Skeletal muscle tissue (tissue), 4 donors: ENCODE measurements around the gene GNG13. TPM values are rescaled to one million over a fixed set of nuclear protein-coding genes. Genes with fewer than 3 reads are reported as not detected.

Source experiments
- H3K27ac ChIP-seq: one replicate; pipeline ENCODE4 v1.7.0; 2013; ENCODE audit warnings: mild to moderate bottlenecking, low read depth, low read length, inconsistent platforms
- H3K27me3 ChIP-seq, 3 donors: one replicate each; pipeline ENCODE4 v1.7.0; 2013; ENCODE audit warnings: low read length in 3 of 3; ENCODE audit not compliant: control insufficient read depth in 3 of 3, insufficient read depth in 3 of 3
- H3K36me3 ChIP-seq, 3 donors: one replicate each; pipeline ENCODE4 v1.7.0; 2013; ENCODE audit warnings: low read length in 3 of 3; ENCODE audit not compliant: control insufficient read depth in 3 of 3, insufficient read depth in 3 of 3
- H3K4me1 ChIP-seq, 3 donors: one replicate each; pipeline ENCODE4 v1.7.0; 2013; ENCODE audit warnings: low read length in 3 of 3, mild to moderate bottlenecking in 3 of 3; ENCODE audit not compliant: control insufficient read depth in 3 of 3, insufficient read depth in 3 of 3
- H3K4me3 ChIP-seq, 3 donors: one replicate each; pipeline ENCODE4 v1.7.0; 2013; ENCODE audit warnings: low read length in 3 of 3
- H3K9ac ChIP-seq, 3 donors: one replicate each; pipeline ENCODE4 v1.7.0; 2013; ENCODE audit warnings: low read length in 3 of 3, mild to moderate bottlenecking in 3 of 3, moderate library complexity in 2 of 3, low read depth in 1 of 3
- H3K9me3 ChIP-seq, 3 donors: one replicate each; pipeline ENCODE4 v1.7.0; 2013; ENCODE audit warnings: low read length in 3 of 3; ENCODE audit not compliant: control insufficient read depth in 3 of 3
- total RNA-seq: library from RNA; depleted of rRNA; stranded (reverse); fragments of >200 nt; gene quantifications from one replicate; pipeline ENCODE4 v1.2.3, GENCODE V29; 2014
- donor health status: Osteomylitis.

Gene GNG13
- total RNA-seq, 1 donor from 2014 or later: not detected

DNA sequence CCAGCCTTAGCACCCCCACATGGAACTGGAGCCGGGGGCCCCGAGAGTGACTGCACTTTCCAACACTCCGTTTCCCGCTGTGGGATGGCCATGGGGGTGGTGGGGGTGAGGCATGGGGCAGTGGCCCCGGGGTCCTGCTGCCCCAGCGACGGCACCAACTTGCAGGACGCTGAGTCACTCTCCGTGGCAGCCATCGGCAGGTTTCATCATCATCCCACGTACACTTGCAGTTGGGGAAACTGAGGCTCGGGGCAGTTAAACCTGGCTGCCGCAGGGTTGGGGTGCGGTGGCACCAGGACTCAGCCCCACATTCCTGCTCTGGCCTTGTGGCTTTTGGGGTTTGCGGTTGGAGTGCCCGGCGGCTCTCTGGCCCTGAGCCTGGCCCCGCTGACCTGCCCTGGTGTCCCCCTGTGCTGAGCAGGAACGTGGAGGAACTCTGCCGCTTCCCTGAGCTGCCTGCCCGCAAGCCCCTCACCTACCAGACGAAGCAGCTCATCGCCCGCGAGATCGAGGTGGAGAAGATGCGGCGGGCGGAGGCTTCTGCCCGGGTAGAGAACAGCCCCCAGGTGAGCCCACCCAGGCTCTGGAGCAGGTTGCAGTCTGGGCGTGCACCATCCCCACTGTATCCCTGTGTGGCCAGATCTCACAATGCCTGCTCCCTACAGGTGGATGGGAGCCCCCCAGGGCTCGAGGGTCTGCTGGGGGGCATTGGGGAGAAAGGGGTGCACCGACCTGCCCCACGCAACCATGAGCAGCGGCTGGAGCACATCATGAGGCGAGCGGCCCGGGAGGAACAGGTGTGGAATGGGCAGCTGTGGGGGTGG lies 4.0 kb downstream of the GNG13 start:
- Histone ChIP-seq H3K27me3 (peaks cover 12 to 38% (median 23%) of the 10 kb centered on the region in 3 donors), H3K27ac (no peak overlapping the region), H3K4me1 (no peaks in the 10 kb centered on the region), H3K36me3 (peaks cover 0 to 8% (median 0%) of the 10 kb centered on the region in 3 donors), H3K4me3 (no peak overlapping the region), H3K9ac (no peak overlapping the region), H3K9me3 (no peaks in the 10 kb centered on the region)

DNA sequence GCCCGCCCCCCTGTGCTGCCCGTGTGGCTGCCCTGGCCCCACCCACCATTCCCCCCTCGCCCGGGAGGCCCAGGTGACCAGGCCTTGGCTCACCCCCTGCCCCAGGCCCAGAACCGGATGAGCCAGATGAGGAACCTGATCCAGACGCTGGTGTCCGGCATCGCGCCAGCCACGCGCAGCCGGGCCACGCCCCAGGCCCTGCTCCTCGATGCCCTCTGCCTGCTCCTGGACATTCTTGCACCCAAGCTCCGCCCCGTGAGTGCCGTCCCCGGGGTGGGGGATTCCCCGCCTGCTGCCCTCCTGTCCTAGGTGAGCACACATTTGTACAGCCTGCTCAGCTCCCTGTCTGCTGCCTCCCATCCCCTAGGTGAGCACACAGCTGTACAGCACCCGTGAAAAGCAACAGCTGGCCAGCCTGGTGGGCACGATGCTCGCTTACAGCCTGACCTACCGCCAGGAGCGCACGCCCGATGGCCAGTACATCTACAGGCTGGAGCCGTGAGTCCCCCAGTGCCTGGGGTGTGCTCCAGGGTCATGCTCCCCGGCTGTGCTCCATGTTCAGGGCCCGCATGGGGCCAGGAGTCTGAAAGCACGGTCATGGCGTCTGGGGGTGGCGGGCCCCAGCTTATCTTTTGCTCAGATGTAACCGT lies 4.8 kb downstream of the GNG13 start:
- peaks cover 4 to 30% (median 15%) of the 10 kb centered on the region in 3 donors for H3K27me3 ChIP-seq
- no peak overlapping the region for H3K9ac ChIP-seq
- no peaks in the 10 kb centered on the region for H3K9me3 ChIP-seq
- peaks cover 0 to 8% (median 0%) of the 10 kb centered on the region in 3 donors for H3K36me3 ChIP-seq
- H3K4me3 ChIP-seq: no peak overlapping the region
- no peaks in the 10 kb centered on the region for H3K4me1 ChIP-seq
- no peak overlapping the region for H3K27ac ChIP-seq

DNA sequence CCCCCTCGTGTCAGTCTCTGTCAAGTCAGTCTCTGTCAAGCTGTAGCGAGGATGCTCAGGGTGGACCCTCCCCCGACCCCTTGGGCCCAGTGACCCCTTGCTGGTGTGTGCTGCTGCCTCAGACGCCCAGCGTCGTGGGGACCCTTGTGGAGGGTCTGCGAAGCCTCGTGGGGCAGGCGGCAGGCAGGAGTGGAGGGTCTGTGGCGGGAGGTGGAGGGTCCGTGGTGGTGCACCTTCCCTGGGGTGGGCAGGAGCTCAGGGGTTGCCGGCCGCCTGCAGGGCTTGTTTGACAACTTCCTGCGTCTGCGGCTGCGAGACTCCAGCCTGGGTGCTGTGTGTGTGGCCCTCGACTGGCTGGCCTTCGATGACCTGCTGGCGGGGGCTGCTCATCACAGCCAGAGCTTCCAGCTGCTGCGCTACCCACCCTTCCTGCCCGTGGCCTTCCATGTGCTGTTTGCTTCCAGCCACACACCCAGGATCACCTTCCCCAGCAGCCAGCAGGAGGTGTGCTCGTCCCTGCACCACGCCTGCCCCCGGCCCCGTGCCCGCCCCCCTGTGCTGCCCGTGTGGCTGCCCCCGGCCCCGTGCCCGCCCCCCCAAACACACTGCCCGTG lies 5.6 kb downstream of the GNG13 start:
- Histone ChIP-seq H3K4me1 (no peaks in the 10 kb centered on the region), H3K9ac (no peak overlapping the region), H3K36me3 (peaks cover 0 to 8% (median 0%) of the 10 kb centered on the region in 3 donors), H3K4me3 (no peak overlapping the region), H3K9me3 (no peaks in the 10 kb centered on the region), H3K27me3 (peaks cover 4 to 23% (median 15%) of the 10 kb centered on the region in 3 donors), H3K27ac (no peak overlapping the region)

DNA sequence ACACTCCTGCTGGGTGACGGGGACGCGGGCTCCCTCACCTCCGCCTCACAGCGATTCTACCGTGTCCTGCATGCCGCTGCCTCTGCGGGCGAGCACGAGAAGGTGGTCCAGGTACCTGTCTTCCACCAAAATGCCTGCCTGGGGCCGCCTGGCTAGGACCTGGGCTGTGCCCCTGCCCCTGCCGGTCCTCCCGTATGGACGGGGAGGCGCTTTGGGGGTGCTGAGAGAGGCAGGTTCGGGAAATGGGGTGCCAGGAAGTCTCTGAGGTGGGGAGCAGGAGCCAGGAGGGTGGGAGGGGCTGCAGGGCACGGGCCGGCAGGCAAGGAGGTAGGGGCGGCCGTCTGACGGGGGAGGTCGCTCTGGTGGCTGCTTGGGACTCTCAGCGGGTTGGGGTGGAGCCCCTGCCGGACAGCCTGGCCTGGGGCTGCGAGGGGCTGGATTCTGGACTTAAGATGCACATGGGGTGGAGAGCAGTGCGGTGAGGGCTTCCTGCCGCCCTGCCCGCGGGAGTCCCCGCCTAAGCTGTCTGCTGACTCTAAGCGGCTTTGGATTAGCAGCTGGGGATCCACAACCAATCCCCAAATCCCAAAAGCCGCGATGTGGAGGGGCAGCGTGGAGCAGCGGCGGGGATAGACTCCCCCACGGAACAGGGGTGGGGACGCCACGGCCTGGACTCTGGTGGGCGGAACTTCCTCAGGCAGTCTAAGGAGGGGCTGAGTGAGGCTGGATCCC lies 6.3 kb downstream of the GNG13 start:
- Histone ChIP-seq H3K27ac (no peak overlapping the region), H3K36me3 (peaks cover 0 to 8% (median 0%) of the 10 kb centered on the region in 3 donors)

DNA sequence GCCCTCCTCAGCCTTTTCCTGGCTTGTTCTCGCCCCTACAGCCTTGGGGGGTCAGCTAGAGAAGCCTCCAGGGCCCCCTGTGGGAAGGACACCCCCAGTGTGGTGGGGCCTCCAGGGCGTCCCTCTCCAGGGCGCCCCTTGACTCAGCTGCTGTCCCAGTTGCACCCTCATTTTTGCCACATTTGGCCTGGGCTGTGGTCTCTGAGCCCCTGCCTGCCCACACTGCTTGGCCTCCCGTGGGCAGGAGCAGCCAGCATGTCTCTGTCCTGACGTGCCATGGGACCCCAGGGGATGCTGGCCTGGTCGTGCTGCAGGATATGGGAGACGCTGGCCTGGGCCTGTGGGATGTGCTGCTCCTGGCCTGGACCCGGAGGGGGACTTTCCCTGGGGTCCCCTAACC lies 7.1 kb downstream of the GNG13 start:
- no peak overlapping the region for H3K4me3 ChIP-seq
- no peaks in the 10 kb centered on the region for H3K9me3 ChIP-seq
- peaks cover 0 to 9% (median 8%) of the 10 kb centered on the region in 3 donors for H3K27me3 ChIP-seq
- H3K9ac ChIP-seq: no peak overlapping the region
- H3K36me3 ChIP-seq: peaks cover 0 to 8% (median 0%) of the 10 kb centered on the region in 3 donors
- H3K27ac ChIP-seq: no peak overlapping the region
- peaks cover 5 to 11% (median 6%) of the 10 kb centered on the region in 3 donors for H3K4me1 ChIP-seq

More for the DNA sequence above, 6.3 kb downstream of the GNG13 start:
- H3K9ac ChIP-seq: no peak overlapping the region
- peaks cover 0 to 3% (median 0%) of the 10 kb centered on the region in 3 donors for H3K4me1 ChIP-seq
- no peaks in the 10 kb centered on the region for H3K9me3 ChIP-seq
- H3K27me3 ChIP-seq: peaks cover 4 to 17% (median 15%) of the 10 kb centered on the region in 3 donors
- H3K4me3 ChIP-seq: no peak overlapping the region

DNA sequence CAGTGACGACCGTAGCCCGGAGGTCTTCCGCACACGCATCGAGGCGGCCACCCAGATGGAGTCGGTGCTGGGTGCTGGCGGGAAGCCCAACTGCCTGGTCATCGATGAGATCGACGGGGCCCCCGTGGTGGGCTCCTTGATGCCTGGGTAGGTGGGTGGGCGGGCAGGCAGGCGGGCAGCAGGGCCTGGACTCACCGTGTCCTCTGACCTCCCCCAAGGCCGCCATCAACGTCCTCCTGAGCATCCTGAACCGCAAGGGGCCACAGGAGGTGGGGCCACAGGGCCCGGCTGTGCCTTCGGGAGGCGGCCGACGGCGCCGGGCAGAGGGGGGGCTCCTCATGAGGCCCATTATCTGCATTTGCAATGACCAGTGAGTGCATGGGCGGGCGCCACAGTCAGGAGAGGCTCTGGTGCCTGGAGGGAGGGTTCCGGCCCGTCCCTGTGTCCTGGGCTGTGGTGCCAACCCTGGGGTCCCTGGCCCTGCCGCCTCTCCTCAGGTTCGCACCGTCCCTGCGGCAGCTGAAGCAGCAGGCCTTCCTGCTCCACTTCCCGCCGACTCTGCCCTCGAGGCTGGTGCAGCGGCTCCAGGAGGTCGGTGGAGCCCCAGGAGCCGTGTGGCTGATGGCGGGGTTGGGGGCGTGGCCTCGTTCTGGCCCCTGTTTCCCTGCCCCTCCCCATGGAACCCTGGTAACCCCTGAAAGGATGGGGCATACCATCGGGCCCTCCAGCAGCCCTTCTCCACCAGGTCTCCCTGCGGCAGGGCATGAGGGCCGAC lies 8.1 kb downstream of the GNG13 start:
- no peak overlapping the region for H3K9ac ChIP-seq
- peaks cover 0 to 8% (median 0%) of the 10 kb centered on the region in 3 donors for H3K36me3 ChIP-seq
- no peak overlapping the region for H3K4me3 ChIP-seq
- no peaks in the 10 kb centered on the region for H3K9me3 ChIP-seq
- peaks cover 10 to 16% (median 10%) of the 10 kb centered on the region in 3 donors for H3K4me1 ChIP-seq
- H3K27ac ChIP-seq: no peak overlapping the region
- H3K27me3 ChIP-seq: peaks cover 0 to 8% (median 2%) of the 10 kb centered on the region in 3 donors

DNA sequence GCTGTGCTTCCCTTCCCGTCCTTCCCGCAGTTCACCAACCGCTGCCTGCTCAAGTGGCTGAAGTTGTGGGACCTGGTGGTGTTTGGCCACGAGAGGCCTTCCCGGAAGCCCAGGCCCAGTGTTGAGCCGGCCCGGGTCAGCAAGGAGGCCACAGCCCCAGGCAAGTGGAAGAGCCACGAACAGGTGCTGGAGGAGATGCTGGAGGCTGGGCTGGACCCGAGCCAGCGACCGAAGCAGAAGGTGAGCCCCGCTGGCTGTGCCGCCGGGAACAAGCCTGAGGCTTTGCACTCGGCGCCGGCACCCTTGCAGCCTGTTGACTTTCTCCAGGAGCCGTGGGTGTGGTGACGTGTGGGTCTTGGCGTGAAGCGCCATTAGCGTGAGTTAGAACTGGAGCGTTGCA lies 9.4 kb downstream of the GNG13 start:
- Histone ChIP-seq H3K4me1 (peaks cover 11 to 24% (median 15%) of the 10 kb centered on the region in 3 donors), H3K4me3 (no peak overlapping the region), H3K36me3 (peaks cover 3 to 13% (median 6%) of the 10 kb centered on the region in 3 donors), H3K9ac (no peak overlapping the region), H3K27me3 (peaks cover 0 to 4% (median 0%) of the 10 kb centered on the region in 3 donors), H3K9me3 (no peaks in the 10 kb centered on the region), H3K27ac (no peak overlapping the region)

DNA sequence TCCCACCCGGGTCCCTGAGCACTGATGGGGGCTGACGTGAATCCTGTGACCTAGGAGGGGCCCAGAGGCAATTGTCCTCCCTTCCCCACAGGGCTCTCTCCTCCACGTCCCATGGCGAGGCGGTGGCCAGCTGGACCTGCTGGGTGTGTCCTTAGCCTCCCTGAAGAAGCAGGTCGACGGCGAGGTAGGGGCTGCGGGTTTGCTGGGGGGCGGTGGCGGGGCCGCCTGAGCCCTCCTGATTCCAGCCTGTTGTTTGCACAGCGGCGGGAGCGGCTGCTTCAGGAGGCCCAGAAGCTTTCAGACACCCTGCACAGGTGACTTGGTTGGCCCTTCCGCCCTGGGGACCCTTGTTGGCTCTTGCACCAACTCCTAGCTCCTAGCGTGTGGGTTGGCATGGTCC lies 10.4 kb downstream of the GNG13 start:
- no peak overlapping the region for H3K9ac ChIP-seq
- H3K27ac ChIP-seq: no peak overlapping the region
- H3K36me3 ChIP-seq: peaks cover 5 to 14% (median 6%) of the 10 kb centered on the region in 3 donors
- H3K27me3 ChIP-seq: no peaks in the 10 kb centered on the region
- no peaks in the 10 kb centered on the region for H3K9me3 ChIP-seq
- H3K4me3 ChIP-seq: no peak overlapping the region
- peaks cover 11 to 24% (median 15%) of the 10 kb centered on the region in 3 donors for H3K4me1 ChIP-seq
